Neural progenitor cell (in vitro differentiated cells): ENCODE data around the gene MARCHF3.

Source experiments
- CTCF ChIP-seq: fragments of 200-600 bp; sonication (generic); IDR thresholded peaks from 2 replicates; pipeline ENCODE4 v1.5.1; 2017; ENCODE audit warnings: antibody characterized with exemption, mild to moderate bottlenecking
- EZH2 ChIP-seq: fragments of 200-600 bp; sonication (generic); IDR thresholded peaks from 2 replicates; pipeline ENCODE4 v1.6.1; 2017; ENCODE audit warnings: antibody characterized with exemption, mild to moderate bottlenecking, moderate library complexity
- EZH2phosphoT487 ChIP-seq: fragments of 200-600 bp; sonication (generic); IDR thresholded peaks from 2 replicates; pipeline ENCODE4 v1.6.1; 2017; ENCODE audit warnings: antibody characterized with exemption

- no peak for TF ChIP-seq CTCF
- TF ChIP-seq EZH2phosphoT487: no peak
- no peak for TF ChIP-seq EZH2
Observed at GRCh38 chr5:126871441-126871840, 158.9 kb downstream of the MARCHF3 start.
